NCI-H128 (cell line): ENCODE measurements around the gene SMARCD3.

Source experiments
- DNase-seq: peaks from one replicate; lab custom pipeline; 2025; ENCODE audit not compliant: unreplicated experiment; lab: John Stamatoyannopoulos, UW

SMARCD3 gene

GRCh38 chr7:151249034-151249731 lies 689 bp upstream of the SMARCD3 start:
- DNase-seq = no peak

DNA sequence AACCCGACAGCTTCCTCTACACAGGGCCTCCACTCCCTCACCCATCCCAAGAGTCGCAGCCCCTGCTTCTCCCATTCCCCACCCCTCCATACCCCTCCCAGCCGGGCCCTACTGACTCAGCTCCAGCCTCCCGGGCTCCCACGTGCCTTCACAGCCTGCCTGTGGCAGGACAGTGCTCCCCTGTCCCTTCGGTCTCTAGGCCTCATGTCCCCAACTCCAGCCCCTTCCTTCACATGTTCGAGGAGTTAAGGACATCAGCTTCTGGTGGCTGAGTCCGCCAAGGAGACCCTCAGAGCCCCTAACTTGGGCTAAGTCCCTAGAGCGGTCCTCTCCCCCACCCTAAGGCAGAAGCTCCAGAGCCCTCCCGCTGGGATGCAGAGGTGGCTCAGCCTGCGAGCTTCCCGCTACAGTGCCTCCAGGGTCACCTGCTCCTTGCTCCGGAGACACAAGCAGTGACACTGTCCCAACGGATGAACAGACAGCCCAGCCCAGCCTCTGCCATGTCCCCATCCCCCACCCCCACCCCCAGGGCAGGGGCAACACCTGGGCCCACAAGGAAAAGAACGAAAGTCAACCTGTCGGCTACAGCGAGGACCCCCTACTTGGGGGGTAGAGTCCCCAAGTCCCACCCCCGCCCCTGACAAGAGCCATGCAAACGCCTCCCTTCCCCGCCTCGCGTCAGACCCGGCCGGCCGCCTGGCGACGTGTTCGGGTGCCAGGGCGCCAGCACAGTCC lies 716 bp downstream of the SMARCD3 start:
- no peak for DNase-seq

GRCh38 chr7:151246851-151247580 lies 1.5 kb downstream of the SMARCD3 start:
- DNase-seq = no peak

DNA sequence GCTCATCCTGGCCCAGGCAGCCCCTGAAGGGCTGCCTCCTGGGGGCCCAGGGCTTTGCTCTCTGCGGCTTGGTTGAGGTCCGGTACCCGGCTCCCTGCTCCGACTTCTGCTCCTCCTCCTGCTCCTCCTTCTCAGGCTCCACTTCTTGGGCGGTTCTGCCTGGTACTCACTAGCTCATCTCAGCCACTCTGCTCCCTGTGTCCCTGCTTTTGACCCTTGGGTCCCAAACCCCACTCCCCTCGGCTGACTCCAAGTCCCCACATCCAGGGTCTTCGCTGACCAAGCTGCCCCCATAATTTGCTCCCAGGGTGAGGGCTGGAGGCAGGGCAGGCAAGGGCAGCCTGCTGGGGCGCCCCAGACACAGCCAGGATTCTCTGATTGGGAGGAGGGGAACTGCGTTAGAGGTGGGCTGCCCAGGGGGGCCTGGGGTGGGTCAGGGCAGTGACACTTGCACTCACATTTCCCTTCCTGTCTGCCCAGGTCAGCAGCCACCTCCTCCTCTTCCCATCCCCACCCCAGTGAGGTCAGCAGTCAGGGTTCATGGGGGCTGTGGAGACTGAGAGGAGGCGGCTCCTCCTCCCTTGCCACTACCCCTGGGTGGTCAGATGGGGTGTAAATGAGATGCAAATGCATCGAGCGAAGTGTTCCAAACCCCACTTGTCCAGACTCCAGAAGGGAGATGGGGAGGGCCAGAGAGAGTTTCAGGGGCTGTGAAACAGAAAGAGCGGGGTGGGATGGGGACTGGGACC lies 2.2 kb downstream of the SMARCD3 start:
- no peak for DNase-seq

- DNase-seq = no peak
These were observed 3.0 kb downstream of the SMARCD3 start for GRCh38 chr7:151245360-151246101.

DNA sequence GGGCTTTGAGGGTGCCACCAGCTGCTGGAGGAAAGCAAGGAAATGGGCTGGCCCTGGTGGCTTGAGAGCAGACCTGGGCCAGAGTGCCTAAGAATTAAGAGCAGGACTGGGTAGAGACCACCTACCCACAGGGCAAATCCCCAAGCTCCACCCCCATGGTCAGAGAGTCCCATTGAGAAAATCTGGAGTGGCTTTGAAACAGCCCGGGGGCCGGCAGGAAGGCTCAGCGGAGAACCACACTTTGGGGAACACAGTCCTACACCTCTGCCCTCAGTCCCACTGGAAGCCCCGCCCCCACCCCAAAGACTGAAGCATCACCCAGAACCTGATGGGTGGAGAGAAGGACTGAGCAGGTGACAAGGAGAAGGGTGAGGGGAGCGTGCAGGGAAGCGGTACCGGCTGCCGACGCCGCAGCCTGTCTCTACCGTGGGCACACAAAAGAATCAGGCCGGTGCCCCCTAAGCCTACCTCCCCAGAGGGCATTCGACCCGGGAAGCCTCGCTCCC lies 3.6 kb downstream of the SMARCD3 start:
- no peak for DNase-seq

- no peak for DNase-seq
These were observed 4.2 kb downstream of the SMARCD3 start for GRCh38 chr7:151244196-151244840.

DNA sequence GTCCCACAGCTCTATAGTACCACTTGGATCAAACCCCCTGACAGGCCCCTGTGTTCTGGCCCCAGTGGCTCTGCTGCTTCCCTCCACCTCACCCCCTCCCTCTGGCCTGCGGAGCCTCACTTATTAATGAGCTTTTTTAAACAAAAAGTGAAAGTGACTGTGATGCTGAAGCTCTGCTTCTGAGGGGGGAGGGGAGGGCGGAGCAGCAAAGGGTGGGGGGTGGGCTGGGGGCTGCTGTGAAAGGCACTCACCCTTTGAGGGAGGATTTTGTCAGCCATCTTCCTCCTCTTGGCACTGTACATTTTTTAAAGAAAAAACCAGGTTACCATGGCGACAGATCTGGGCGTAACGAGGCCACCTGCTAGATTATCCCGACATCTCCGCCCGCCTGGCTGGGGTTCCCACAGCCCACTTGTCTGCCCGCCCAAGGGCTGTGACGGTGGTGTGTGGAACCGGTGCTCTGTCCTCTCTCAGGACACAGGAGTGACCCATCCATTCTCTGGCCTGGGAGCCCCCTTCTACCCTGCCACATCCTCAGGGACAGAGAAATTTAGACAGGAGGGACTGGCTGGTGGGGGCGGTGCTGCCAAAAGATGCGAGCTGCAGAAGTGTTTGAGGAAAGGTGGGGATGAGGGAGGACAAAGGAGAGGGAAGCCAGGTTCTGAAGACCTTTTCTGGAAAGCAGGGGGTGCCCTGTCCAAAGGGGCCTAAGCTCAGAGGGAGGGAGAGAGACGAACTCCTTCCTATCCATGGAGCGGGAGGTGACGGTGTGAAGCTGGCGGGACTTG lies 4.9 kb downstream of the SMARCD3 start:
- DNase-seq = no peak

GRCh38 chr7:151243045-151243349 lies 5.5 kb downstream of the SMARCD3 start:
- DNase-seq = no peak

GRCh38 chr7:151242159-151243044 lies 6.1 kb downstream of the SMARCD3 start:
- no peak for DNase-seq

DNA sequence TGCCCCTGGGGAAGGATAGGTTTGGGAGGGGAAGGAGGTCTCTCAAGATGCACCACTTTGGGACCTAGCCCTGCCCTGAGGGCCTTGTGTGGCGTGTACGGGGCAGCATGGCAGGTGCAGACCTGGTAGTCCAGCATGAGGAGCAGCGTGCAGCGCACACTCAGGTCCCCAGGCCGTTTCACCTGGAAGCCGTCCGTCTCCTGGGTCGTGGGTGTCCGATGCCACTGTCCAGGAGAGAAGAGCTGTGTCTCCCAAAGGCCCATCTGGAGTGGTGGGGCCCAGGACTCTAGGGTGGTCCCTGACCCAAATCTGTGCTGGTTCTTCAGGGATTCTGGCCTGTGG lies 6.8 kb downstream of the SMARCD3 start:
- DNase-seq = no peak

DNA sequence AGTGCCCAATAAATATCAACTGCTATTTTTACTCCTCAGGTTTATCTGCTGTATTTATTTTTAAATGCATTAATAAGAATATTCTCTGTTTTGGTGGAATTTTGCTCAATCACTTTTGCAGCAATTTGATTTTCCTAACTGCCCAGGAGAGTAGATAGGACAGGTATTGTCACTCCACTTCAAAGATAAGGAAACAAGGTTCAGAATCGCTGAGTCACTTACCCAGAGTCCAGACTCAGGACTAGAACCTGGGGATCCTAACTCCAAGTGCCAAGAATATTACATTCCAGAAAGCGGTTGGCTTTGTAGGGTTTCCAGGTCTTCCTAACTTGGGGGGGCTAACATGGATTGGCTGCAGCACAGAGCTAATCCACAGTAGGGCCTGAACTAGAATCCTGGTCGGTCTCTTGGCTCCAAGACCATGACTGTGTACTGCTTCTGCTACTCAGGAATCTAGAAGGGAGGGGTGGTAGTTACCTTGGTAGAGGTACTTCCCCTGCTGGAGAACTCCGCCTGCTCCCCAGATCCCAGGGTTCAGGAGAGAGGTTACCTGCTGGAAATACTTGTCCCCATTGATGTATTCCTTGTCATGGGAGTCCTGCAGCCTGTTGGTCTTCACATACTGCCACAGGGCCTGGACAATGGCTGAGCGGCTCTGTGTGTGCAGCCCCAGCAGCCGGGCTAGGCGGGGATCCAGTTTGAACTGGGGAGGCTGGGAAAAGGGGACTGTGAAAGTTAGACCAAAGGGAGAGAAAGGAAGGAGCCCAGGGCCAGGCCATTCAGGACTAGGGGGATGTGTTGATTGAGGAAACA lies 7.3 kb downstream of the SMARCD3 start:
- no peak for DNase-seq

GRCh38 chr7:151240536-151240935 lies 8.0 kb downstream of the SMARCD3 start:
- no peak for DNase-seq

DNA sequence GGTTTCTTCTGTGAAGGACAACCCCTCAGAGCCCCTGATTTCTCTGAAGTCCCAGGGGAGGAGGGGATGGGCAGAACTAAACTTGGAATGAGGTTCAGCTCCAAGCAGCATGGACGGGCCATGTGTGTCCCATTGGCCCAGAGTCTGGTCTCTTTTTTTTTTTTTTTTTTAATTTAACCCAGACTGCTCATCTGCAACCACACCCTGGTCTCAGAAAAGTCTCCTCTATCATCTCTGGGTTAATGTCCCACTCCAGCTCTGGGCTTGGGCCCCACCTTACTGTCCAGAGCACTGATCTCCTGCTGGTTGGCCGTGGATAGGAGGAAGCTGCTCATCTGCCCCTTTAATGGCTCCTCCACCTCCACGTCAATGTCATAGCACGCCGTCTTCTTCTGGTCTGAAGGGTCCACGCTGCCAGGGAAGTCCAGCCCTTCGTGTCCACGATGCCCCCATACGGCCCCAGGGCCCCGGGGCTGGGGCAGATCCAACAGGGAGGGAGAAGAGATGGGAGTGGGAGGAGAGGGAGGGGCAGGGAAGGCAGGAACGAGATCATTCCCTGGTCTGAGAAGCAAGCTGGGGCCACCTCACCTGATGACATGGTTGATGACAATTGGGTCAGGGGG lies 8.5 kb downstream of the SMARCD3 start:
- no peak for DNase-seq

DNA sequence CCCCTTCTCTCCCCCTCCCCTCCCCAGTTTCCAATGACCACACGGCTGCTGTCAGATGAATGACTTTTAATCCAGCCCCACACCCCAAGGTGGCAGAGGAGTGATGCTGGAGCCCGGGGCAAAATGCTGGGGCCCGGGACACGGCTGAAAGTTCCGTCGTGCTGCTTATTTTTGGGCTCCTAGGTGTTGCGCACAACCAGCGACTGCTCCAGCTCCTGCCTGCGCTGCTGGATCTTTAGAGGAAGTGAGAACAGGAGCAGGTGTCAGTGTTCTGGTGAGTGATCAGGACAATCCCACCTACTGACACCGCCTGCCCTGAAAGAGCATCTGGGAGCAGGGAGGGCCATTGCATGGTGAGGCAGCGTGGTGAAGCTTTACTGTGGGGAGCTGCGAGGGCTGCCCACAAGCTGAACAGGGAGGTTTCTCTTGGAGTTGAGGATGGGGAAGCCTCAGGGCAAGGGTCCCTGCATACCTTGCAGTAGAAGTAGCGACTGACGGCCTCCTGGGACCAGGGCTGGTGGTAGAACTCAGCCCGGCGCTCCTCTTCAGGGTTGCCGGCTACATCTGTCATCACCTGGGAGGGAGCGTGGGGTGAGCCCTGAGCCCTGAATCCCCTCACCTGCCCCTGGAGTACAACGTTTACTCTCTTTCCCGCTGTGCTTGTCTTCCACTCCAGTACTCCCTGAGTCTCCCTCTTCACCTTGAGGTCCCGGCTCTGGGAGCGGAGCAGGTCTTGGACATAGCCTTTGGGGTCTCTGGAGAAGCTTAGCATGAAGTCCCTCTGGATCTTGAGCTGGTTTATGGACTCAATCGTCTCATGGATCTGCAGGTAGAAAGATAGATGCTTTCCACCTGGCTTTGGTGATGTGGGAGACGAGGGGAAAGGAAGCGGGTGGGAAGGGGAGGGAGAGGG lies 9.3 kb downstream of the SMARCD3 start:
- DNase-seq = no peak

DNA sequence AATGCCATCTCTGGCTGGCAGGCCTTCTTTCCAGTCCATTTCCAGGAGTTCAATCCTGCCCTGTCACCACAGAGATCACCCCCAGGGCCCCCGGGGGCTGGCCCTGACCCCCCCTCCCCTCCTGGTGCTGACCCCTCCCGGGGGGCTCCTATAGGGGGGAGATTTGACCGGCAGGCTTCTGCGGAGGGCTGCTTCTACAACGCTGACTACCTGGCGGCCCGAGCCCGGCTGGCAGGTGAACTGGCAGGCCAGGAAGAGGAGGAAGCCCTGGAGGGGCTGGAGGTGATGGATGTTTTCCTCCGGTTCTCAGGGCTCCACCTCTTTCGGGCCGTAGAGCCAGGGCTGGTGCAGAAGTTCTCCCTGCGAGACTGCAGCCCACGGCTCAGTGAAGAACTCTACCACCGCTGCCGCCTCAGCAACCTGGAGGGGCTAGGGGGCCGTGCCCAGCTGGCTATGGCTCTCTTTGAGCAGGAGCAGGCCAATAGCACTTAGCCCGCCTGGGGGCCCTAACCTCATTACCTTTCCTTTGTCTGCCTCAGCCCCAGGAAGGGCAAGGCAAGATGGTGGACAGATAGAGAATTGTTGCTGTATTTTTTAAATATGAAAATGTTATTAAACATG lies 10.2 kb downstream of the SMARCD3 start:
- no peak for DNase-seq
